ENCODE data around the gene EIF4EBP2. TPM values are rescaled to one million over a fixed set of nuclear protein-coding genes. Genes with fewer than 3 reads are reported as not detected.

Gene EIF4EBP2
- polyA plus RNA-seq, 3 donors, result 19.4 to 74.8 (median 60.2) TPM

DNA sequence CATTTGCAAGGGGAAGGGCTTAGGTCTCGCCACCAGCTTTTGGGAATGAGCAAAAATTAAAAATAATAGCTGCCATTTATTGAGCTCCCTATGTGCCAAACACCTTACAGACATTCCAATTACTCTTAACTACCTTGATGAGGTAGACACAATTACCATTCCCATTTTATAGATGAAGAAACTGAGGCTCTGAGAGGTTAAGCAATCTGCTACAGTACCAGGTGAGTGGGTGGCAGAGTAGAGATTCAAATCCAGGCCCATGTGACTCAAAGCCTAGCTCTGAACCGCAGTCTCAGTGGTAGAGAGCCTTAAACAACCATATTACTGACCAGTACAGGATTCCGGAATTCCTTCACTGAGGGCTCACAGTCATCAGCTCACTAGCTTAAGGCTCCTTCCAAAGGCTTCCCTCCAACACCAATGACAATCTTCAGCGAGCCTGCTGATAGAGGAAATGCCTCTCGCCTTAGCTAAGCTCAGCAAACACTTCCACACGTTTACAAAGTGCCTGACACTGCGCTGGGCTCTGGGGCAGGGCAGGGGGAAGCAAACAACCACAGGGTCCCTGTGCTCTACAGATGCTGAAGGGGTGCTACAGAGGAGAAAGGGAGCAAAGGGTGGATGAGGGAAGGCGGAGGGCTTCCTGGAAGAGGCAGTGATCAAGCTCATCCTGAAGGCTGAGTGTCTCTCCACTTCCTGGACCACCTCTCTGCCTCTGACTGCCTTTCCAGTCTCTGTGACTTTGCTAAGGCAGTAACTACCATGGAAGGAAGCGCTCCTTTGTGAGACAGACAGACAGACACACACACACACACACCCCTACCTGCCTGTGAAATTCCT lies 28.9 kb upstream of the EIF4EBP2 start:
- no peak overlapping the region for H3K27ac ChIP-seq (ENCODE audit: low read depth, low read length)
- WGBS, 3 donors, result 80 to 90% (median 89%) methylated on average over 9 of the region's 9 CpGs

- 90 to 93% (median 91%) methylated on average over 13 to 14 of the region's 14 CpGs for WGBS, 3 donors
- H3K27ac ChIP-seq (ENCODE audit: low read depth, low read length), result no peak overlapping the region
These were observed 27.2 kb upstream of the EIF4EBP2 start for GRCh38 chr10:70376436-70377378.

DNA sequence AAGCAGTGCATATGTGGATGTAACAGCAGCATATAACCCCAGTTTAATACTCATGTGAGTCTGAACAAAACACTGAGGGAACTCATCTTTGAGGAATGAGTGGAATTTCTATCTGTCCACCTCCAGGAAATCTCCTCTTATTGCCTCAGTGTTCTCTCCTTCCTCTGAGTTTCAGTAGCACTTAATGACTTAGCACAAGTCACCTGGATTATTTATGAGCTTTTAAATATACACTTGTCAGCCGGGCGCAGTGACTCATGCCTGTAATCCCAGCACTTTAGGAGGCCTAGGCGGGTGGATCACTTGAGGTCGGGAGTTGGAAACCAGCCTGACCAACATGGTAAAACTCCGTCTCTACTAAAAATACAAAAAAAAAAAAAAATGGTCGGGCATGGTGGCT lies 25.8 kb upstream of the EIF4EBP2 start:
- no peak overlapping the region for H3K27ac ChIP-seq (ENCODE audit: low read depth, low read length)
- 57 to 72% (median 69%) methylated on average over 6 of the region's 6 CpGs for WGBS, 3 donors

- H3K27ac ChIP-seq (ENCODE audit: low read depth, low read length), result no peak overlapping the region
- WGBS, 3 donors, result 89 to 91% (median 91%) methylated on average over 14 of the region's 14 CpGs
These were observed 24.3 kb upstream of the EIF4EBP2 start for GRCh38 chr10:70379581-70380176.

DNA sequence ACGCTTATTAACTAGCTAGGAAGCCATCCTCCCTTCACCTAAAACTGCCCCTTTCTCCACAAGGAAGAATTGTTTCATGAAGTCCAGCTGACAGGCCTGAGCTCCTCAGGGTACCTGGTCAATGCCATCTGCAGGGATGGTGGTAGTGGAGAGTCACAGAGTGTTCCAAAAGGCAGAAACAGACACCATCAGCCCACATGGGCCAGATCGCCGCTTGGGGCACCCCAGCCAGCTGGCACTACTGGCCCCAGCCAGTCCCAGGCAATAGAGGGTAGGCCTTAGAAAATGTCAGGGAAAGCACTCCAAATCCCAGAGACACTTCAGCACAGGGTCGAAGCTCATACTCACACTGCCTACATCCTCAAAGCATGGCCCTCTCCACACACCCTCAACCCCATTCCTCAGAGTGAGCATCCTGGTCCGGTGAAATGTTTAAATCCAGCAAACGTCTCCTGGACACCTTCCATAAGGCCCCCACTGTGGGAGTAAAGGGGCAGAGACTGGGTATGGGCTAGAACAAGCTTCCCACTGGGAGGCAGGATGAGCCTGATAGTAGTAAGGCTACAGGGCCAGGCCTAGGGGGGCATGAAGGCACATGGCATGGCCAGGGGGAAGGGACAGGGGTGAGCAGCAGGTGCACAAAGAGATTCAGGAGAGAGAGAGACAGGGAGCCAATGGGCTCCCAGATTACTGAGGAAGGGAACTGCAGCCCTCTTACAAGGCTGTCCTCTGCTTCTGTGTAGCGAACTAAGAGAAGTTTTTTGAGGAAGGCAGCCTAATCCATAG lies 23.4 kb upstream of the EIF4EBP2 start:
- H3K27ac ChIP-seq (ENCODE audit: low read depth, low read length), result no peak overlapping the region
- 91 to 94% (median 93%) methylated on average over 7 of the region's 7 CpGs for WGBS, 3 donors

- no peak overlapping the region for H3K27ac ChIP-seq (ENCODE audit: low read depth, low read length)
- 2 to 4% (median 4%) methylated on average over 59 to 61 of the region's 61 CpGs for WGBS, 3 donors
These were observed 22.2 kb upstream of the EIF4EBP2 start for GRCh38 chr10:70381471-70382421.

- no peak overlapping the region for H3K27ac ChIP-seq (ENCODE audit: low read depth, low read length)
- WGBS, 3 donors, result 22 to 46% (median 43%) methylated on average over 4 of the region's 4 CpGs
These were observed 12.3 kb upstream of the EIF4EBP2 start for GRCh38 chr10:70391654-70392053.

GRCh38 chr10:70396140-70396539 lies 7.8 kb upstream of the EIF4EBP2 start:
- WGBS, 3 donors, result 86 to 100% (median 88%) methylated on average over 1 of the region's 1 CpG
- no peak overlapping the region for H3K27ac ChIP-seq (ENCODE audit: low read depth, low read length)

GRCh38 chr10:70399177-70399576 lies 4.8 kb upstream of the EIF4EBP2 start:
- WGBS, 3 donors, result 91 to 94% (median 94%) methylated on average over 3 of the region's 3 CpGs

GRCh38 chr10:70403483-70404035 lies 386 bp upstream of the EIF4EBP2 start:
- H3K27ac ChIP-seq (ENCODE audit: low read depth, low read length), result no peak overlapping the region
- 4% methylated on average over 12 of the region's 12 CpGs for WGBS, 3 donors

More at GRCh38 chr10:70399177-70399576, 4.8 kb upstream of the EIF4EBP2 start:
- H3K27ac ChIP-seq (ENCODE audit: low read depth, low read length), result no peak overlapping the region

DNA sequence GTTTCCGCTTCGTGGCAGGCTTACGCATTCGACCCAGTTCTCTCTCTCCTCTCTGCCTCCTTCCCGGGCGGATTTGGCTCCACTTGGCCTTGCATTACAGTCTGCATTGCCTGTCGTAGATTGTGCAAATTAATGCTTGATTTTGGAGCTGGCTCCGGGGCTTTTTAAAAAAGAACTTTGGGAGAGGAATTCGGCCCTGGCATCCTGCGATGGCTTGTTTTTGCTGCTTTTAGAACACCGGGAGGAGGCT lies 767 bp downstream of the EIF4EBP2 start:
- WGBS, 3 donors, result 0 to 1% (median 0%) methylated on average over 11 of the region's 11 CpGs
- H3K27ac ChIP-seq (ENCODE audit: low read depth, low read length), result peak overlapping the region; percentile 87

- H3K27ac ChIP-seq (ENCODE audit: low read depth, low read length), result peak overlapping the region; percentile 87
- WGBS, 3 donors, result 1 to 3% (median 2%) methylated on average over 18 of the region's 18 CpGs
These were observed 1.3 kb downstream of the EIF4EBP2 start for GRCh38 chr10:70405037-70405824.

GRCh38 chr10:70409772-70410171 lies 5.8 kb downstream of the EIF4EBP2 start:
- WGBS, 3 donors, result 95 to 100% (median 97%) methylated on average over 3 of the region's 3 CpGs
- H3K27ac ChIP-seq (ENCODE audit: low read depth, low read length), result no peak overlapping the region

- WGBS, 3 donors, result 40 to 76% (median 42%) methylated on average over 1 of the region's 1 CpG
- H3K27ac ChIP-seq (ENCODE audit: low read depth, low read length), result no peak overlapping the region
These were observed 6.7 kb downstream of the EIF4EBP2 start for GRCh38 chr10:70410608-70411007.

GRCh38 chr10:70412356-70412755 lies 8.4 kb downstream of the EIF4EBP2 start:
- WGBS, 3 donors, result 82 to 97% (median 93%) methylated on average over 4 of the region's 4 CpGs
- no peak overlapping the region for H3K27ac ChIP-seq (ENCODE audit: low read depth, low read length)

GRCh38 chr10:70417568-70417967 lies 13.6 kb downstream of the EIF4EBP2 start:
- H3K27ac ChIP-seq (ENCODE audit: low read depth, low read length), result no peak overlapping the region

More at GRCh38 chr10:70417568-70417967, 13.6 kb downstream of the EIF4EBP2 start:
- WGBS, 3 donors, result 94 to 98% (median 97%) methylated on average over 1 of the region's 1 CpG
